Measurements from ENCODE around the gene UROD. TPM values are rescaled to one million over a fixed set of nuclear protein-coding genes. Genes with fewer than 3 reads are reported as not detected.
A peak's percentile ranks its signal among the peaks of the same experiment; 100 is the strongest.
"Not testable (repeated sequence)": the region's sequence is repeated elsewhere in the genome, so short reads cannot be mapped to it uniquely, and the experiment has no call there.

The UROD gene
- total RNA-seq = 10 to 100 TPM; 47.8 to 51.9 TPM
- total RNA-seq = 25.9 to 54.8 reads per million in 2 donors

DNA sequence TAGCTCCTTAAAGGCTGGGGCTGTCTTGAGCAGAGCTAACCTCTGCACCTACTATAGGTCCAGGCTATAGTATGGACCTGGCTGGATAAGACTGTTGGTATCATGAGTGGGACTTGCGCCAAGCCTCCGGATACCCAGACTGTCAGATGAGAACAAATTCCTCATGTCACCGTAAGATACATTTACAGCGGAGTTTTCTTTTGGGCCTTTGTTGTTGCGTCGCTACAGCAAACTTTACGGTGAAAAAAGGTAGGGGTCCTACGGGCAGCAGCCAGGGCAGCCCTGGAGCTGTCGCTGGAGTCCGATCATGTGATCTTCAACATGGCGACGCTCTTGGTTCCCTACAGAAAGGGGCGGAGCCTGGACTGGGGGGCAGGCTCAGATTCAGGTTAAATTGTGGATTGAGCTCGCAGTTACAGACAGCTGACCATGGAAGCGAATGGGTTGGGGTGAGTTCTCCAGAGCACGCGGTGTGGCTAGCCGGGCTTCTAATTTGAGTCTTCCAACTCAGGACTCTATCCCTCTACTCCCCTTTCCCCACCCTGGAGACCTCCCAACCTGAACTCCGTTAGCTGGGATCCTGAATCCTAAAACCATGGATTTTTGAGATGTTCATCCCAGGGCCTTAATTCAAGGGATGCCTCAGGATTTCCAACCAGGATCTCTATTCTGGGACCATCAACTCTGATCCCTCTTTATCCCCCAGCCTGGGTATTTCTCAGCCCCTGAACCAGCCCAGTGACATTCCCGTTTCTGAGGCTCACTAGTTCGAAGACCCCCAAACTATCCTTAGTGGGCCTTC lies at the start of gene UROD:
Gene UROD, plus strand, starts transcription at position 418 of the 802 bp plus-strand sequence. Its CDS starts 12 bp downstream, at position 430.
- Mint-ChIP-seq H3K4me3 (peak within 1 kb of the TSS; percentile 96), H3K36me3 (ENCODE audit: low read depth) (peaks cover 8% of the 10 kb centered on the region), H3K27ac (peak within 1 kb of the TSS; percentile 95), H3K27me3 (no peaks in the 10 kb centered on the region), H3K4me1 (peaks cover 41% of the 10 kb centered on the region)
- ATAC-seq = peak; percentile 87
- no peaks in the 10 kb centered on the region for H3K9me3 ChIP-seq (ENCODE audit: control insufficient read depth, low read length, poor library complexity, severe bottlenecking)
- peak; percentile 71 to 78 (median 78) for DNase-seq

DNA sequence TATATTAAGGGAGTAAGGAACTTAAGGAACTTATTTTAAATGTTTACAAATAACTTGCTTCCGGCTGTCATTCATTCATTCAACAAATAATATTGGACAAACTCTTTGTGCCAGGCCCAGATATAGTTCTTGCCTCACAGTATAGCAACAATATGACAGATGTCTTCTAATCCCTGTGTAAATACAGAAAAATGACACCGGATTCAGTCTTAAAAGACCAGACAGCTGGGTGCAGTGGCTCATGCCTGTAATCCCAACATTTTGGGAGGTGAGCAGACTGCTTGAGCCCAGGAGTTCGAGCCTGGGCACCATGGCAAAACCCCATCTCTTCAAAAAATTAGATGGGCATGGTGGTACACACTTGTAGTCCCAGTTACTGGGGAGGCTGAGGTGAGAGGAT lies 49.3 kb upstream of the UROD start:
- no peak for DNase-seq
- Mint-ChIP-seq H3K4me3 (no peak overlapping the region), H3K4me1 (peaks cover 5% of the 10 kb centered on the region), H3K27ac (no peak overlapping the region), H3K27me3 (no peaks in the 10 kb centered on the region), H3K36me3 (ENCODE audit: low read depth) (peaks cover 4% of the 10 kb centered on the region)
- no peak for ATAC-seq
- no peaks in the 10 kb centered on the region for H3K9me3 ChIP-seq (ENCODE audit: control insufficient read depth, low read length, poor library complexity, severe bottlenecking)

DNA sequence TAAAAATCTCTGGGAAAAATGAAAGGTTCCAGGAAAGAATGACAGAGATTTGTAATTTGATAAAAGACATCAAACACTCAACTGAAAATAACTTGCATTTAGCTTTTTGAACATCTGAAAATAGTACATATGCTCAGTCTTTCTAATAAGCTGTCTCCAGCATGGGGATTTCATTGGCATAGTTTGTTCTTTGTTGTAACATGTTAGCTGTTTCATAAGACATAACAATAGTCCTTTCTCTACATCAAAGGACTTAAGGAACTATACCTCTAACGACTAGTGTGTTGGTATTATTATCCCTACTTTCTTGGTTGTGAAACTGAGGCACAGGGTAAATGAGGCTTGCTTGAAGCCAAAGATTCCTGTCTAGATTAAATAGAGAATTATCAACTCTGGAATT lies 47.7 kb upstream of the UROD start:
- no peak overlapping the region for H3K4me3 Mint-ChIP-seq

DNA sequence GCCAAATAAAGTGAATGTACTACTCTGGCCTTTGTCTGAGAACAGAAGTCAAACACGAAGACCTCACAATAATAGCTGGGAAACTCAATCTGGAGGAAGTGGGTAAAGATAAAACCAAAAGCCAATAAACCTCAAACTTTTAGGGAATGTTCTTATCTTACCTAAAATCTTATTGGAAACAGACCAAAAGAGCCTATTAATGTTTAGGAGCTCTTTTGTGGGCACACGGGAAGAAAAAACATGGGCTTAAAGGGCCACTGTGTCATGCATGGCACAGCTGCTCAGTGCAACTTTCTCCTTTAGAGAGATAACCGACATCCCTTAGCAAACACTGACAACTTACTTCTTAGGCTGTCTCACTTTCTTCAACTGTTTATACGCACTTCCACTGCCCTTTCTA lies 41.7 kb upstream of the UROD start:
- peak overlapping the region; percentile 54 for H3K27ac Mint-ChIP-seq
- no peaks in the 10 kb centered on the region for H3K27me3 Mint-ChIP-seq
- no peak overlapping the region for H3K4me3 Mint-ChIP-seq
- H3K4me1 Mint-ChIP-seq = peaks cover 13% of the 10 kb centered on the region
- ATAC-seq (no peak), DNase-seq (no peak)
- peaks cover 6% of the 10 kb centered on the region for H3K36me3 Mint-ChIP-seq (ENCODE audit: low read depth)
- no peaks in the 10 kb centered on the region for H3K9me3 ChIP-seq (ENCODE audit: control insufficient read depth, low read length, poor library complexity, severe bottlenecking)

More for the DNA sequence above, 47.7 kb upstream of the UROD start:
- DNase-seq = no peak
- Mint-ChIP-seq H3K4me1 (peaks cover 3% of the 10 kb centered on the region), H3K27me3 (no peaks in the 10 kb centered on the region), H3K36me3 (ENCODE audit: low read depth) (peaks cover 2% of the 10 kb centered on the region), H3K27ac (no peak overlapping the region)
- H3K9me3 ChIP-seq (ENCODE audit: control insufficient read depth, low read length, poor library complexity, severe bottlenecking) = no peaks in the 10 kb centered on the region
- ATAC-seq = no peak

DNA sequence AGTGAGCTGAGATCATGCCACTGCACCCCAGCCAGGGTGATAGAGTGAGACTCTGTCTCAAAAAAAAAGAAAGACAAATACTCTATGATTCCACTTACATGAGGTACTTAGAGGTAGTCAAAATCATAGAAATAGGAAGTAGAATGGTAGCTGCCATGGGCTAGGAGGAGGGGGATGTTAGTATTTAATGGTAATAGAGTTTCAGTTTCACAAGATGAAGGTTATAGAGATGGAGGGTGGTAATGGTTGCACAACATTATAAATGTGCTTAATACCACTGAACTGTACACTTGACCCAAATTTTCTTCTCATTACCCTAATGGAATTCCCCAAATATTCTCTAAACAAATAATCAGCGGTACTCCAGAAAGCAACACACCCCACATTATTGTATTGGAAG lies 38.4 kb upstream of the UROD start:
- DNase-seq (no peak), ATAC-seq (no peak)
- Mint-ChIP-seq H3K27ac (no peak overlapping the region), H3K36me3 (ENCODE audit: low read depth) (peaks cover 12% of the 10 kb centered on the region), H3K27me3 (no peaks in the 10 kb centered on the region), H3K4me3 (no peak overlapping the region), H3K4me1 (peaks cover 13% of the 10 kb centered on the region)
- no peaks in the 10 kb centered on the region for H3K9me3 ChIP-seq (ENCODE audit: control insufficient read depth, low read length, poor library complexity, severe bottlenecking)

DNA sequence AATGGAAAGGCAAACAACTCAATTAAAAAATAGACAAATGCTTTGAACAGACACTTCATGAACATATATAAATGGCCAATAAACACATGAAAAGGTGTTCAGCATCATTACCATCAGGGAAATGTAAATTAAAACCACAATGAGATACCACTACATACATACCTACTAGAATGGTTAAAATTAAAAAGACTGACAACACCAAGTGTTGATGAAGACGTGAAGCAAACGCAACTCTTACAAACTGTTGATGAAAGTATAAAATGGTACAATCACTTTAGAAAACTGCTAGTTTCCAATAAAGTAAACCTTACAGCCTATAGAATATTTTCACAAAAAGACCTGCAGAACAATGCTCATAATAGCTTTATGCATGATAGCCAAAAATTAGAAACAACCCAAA lies 35.8 kb upstream of the UROD start:
- DNase-seq (no peak), ATAC-seq (no peak)
- Mint-ChIP-seq H3K4me1 (peaks cover 13% of the 10 kb centered on the region), H3K27ac (no peak overlapping the region), H3K36me3 (ENCODE audit: low read depth) (peaks cover 17% of the 10 kb centered on the region), H3K4me3 (no peak overlapping the region), H3K27me3 (no peaks in the 10 kb centered on the region)
- H3K9me3 ChIP-seq (ENCODE audit: control insufficient read depth, low read length, poor library complexity, severe bottlenecking) = no peaks in the 10 kb centered on the region

DNA sequence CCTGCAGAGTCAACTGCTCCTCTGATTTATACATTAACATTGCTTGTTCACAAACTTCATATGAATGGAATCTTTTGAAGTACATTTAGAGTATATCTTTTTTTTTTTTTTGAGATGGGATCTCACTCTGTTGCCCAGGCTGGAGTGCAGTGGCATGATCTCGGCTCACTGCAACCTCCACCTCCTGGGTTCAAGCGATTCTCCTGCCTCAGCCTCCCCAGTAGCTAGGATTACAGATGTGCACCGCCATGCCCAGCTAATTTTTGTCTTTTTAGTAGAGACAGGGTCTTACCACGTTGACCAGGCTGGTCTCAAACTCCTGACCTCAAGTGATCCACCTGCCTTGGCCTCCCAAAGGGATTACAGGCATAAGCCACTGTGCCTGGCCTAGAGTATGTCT lies 34.7 kb upstream of the UROD start:
- H3K27ac Mint-ChIP-seq; H3K9me3 ChIP-seq (ENCODE audit: control insufficient read depth, low read length, poor library complexity, severe bottlenecking); DNase-seq; ATAC-seq; H3K4me3 Mint-ChIP-seq; H3K27me3 Mint-ChIP-seq: not testable (repeated sequence)
- H3K36me3 Mint-ChIP-seq (ENCODE audit: low read depth) = peaks cover 15% of the 10 kb centered on the region
- peaks cover 11% of the 10 kb centered on the region for H3K4me1 Mint-ChIP-seq

DNA sequence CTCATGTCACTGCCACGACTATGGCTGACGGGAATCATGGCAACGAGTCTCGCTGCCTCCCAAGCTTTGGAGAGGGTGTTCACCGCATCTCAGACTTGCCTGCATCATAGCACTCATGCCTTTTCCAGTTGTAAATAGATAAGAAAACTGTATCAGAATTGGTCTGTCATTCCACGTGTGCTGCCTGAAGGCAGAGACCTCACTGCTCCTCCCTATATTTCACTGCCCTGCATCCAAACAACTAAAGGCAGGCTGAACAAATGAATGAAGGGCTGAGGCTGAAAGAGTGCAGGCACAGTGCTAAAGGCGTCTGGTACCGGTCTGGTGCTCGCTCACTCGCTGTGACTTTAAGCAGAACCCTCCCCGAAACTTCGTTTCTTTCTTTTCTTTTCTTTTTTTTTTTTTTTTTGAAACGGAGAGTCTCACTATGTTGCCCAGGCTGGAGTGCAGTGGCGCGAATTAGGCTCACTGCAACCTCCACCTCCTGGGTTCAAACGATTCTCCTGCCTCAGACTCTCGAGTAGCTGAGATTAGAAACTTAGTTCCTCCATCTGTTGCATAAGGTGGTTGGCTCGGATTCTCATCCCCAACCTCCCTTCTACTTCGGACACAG lies 26.2 kb upstream of the UROD start:
- DNase-seq (no peak), ATAC-seq (no peak)
- Mint-ChIP-seq H3K36me3 (ENCODE audit: low read depth) (peaks cover 5% of the 10 kb centered on the region), H3K4me1 (peaks cover 17% of the 10 kb centered on the region), H3K27ac (peak overlapping the region; percentile 95), H3K4me3 (peak overlapping the region; percentile 99), H3K27me3 (no peaks in the 10 kb centered on the region)
- H3K9me3 ChIP-seq (ENCODE audit: control insufficient read depth, low read length, poor library complexity, severe bottlenecking) = no peaks in the 10 kb centered on the region

DNA sequence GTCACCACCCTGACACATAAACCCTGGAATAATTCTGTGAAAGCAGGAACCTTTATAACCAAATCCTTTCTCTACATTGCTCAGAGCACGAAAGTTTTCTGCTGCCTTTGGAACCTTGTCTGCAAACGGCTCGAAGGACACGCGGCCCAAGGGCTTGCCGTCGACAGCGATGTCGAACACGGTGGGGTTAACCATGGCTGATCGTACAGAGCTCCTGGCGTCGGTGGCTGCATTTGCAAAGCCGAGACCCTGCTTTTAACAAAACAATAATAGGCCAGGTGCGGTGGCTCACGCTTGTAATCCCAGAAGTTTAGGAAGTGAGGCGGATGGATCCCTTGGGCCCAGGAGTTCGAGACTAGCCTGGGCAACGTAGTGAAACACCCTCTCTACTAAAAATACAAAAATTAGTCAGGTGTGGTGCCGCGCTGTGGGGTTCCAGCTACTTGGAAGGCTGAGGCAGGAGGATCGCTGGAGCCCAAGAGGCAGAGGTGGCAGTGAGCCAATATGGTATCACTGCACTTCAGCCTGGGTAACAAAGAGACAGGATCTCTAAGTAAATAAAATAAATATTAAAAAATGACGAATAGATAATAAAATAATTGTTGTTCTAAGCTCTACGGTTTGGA lies 23.4 kb upstream of the UROD start:
- H3K9me3 ChIP-seq (ENCODE audit: control insufficient read depth, low read length, poor library complexity, severe bottlenecking) = no peaks in the 10 kb centered on the region
- DNase-seq (no peak), ATAC-seq (no peak)
- Mint-ChIP-seq H3K4me1 (peaks cover 13% of the 10 kb centered on the region), H3K27ac (no peak overlapping the region), H3K27me3 (peaks cover 5% of the 10 kb centered on the region), H3K4me3 (no peak overlapping the region), H3K36me3 (ENCODE audit: low read depth) (peaks cover 3% of the 10 kb centered on the region)

DNA sequence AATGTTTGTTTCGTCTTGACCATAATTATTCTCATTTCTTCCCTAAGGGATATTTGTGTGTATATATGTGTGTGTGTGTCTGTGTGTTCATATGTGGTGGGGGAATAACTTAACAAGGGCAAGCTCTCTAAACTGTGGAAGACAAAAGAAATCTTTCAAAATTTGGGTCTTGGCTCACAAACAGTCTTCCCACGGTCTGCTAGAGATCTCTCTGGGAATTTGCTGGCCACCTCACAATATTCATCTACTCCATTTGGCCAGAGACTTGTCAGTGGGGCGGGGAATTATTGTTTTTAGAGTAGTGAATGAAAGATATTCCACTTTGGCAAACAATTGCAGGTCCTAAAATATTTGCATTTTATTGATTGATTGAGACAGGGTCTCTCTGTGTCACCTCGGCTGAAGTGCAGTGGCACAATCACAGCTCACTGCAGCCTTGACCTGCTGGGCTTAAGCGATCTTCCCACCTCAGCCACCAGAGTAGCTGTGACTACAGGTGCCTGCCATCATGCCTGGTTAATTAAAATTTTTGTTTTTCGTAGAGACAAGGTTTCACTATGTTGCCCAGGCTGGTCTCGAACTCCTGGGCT lies 17.6 kb upstream of the UROD start:
- Mint-ChIP-seq H3K27ac (no peak overlapping the region), H3K4me1 (no peaks in the 10 kb centered on the region), H3K4me3 (no peak overlapping the region), H3K27me3 (peaks cover 5% of the 10 kb centered on the region), H3K36me3 (ENCODE audit: low read depth) (no peaks in the 10 kb centered on the region)
- DNase-seq (no peak), ATAC-seq (no peak)
- H3K9me3 ChIP-seq (ENCODE audit: control insufficient read depth, low read length, poor library complexity, severe bottlenecking) = no peaks in the 10 kb centered on the region

DNA sequence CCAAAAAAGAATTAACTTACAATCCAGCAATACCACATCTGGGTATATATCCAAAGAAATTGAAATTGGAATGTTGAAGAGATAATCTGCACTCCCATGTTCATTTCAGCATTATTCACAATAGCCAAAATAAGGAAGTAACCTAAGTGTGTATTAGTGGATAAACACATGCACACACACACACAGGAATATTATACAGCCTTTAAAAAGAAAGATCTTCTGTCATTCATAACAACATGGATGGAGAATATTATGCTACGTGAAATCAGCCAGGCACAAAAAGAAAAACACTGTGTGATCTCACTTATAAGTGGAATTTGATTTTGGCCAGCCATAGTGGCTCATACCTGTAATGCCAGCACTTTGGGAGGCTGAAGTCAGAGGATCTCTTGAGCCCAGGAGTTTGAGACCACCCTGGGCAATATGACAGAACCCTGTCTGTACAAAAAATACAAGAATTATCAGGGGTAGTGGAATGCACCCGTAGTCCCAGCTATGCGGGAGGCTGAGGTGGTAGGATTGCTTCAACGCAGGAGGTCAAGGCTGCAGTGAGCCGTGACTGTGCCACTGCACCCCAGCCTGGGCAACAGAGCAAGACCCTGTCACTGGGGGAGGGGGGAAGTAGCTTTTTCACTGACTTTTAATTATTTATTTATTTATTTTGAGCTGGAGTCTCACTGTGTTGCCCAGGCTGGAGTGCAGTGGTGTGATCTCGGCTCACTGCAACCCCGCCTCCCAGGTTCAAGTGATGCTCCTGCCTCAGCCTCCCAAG lies 16.4 kb upstream of the UROD start:
- H3K27ac Mint-ChIP-seq = no peak overlapping the region
- ATAC-seq (no peak), DNase-seq (no peak)
- peaks cover 2% of the 10 kb centered on the region for H3K4me1 Mint-ChIP-seq
- H3K36me3 Mint-ChIP-seq (ENCODE audit: low read depth) = no peaks in the 10 kb centered on the region
- no peaks in the 10 kb centered on the region for H3K9me3 ChIP-seq (ENCODE audit: control insufficient read depth, low read length, poor library complexity, severe bottlenecking)
- no peak overlapping the region for H3K4me3 Mint-ChIP-seq
- H3K27me3 Mint-ChIP-seq = peaks cover 5% of the 10 kb centered on the region

DNA sequence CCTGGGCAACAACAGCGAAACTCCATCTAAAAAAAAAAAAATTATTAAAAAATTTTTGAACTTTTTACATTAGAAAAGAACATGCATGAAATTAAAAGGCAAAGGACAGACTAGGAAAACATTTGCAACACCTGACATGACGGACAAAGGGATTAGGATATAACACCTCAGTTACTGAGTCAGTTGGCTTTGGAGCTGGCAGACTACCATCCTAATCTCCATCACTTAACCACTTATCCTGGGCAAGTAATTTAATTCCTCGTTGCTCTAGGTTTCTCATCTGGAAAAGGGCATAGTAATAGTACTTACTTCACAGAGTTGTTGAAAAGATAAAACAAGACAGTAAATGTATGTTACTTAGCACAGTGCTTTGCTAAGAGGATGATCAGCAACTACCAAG lies 12.8 kb upstream of the UROD start:
- H3K9me3 ChIP-seq (ENCODE audit: control insufficient read depth, low read length, poor library complexity, severe bottlenecking) = no peaks in the 10 kb centered on the region
- Mint-ChIP-seq H3K4me3 (no peak overlapping the region), H3K27ac (no peak overlapping the region), H3K27me3 (no peaks in the 10 kb centered on the region), H3K36me3 (ENCODE audit: low read depth) (peaks cover 7% of the 10 kb centered on the region), H3K4me1 (peaks cover 12% of the 10 kb centered on the region)
- DNase-seq (no peak), ATAC-seq (no peak)

All from T-helper 17 cell (primary cell).